B cell (primary cell): Measurements from ENCODE around the gene MTCL1. TPM values are rescaled to one million over a fixed set of nuclear protein-coding genes. Genes with fewer than 3 reads are reported as not detected.

Experiments
- ATAC-seq: fragments of 200-7000 bp; cut with Tn5 transposase; one replicate; pipeline ENCODE4 v1.10.0; 2021; ENCODE audit warnings: low read depth, mild to moderate bottlenecking, moderate number of reproducible peaks, moderate library complexity
- CTCF ChIA-PET: fragments of 350-600 bp; sonication (Branson Sonifier 250); formaldehyde crosslinking; loops from one replicate; lab custom pipeline; 2021; ENCODE audit warnings: antibody characterized with exemption, inconsistent platforms; lab: Charles Lee
- POLR2A ChIA-PET: fragments of 350-600 bp; sonication (Branson Sonifier 250); formaldehyde crosslinking; loops from one replicate; lab custom pipeline; 2021; ENCODE audit warnings: antibody characterized with exemption; lab: Charles Lee
- DNase-seq: peaks from one replicate; pipeline ENCODE4 v3.0.0; 2013
- H2AFZ ChIP-seq: 2 replicates; pipeline ENCODE4 v1.6.1; 2012; ENCODE audit warnings: mild to moderate bottlenecking, low read depth, low read length; ENCODE audit not compliant: insufficient read depth, poor library complexity, severe bottlenecking
- H3K27ac ChIP-seq, 2 donors: 1 replicate in 1 of 2; 2 replicates in 1 of 2; pipeline ENCODE4 v1.5.1; 2012 to 2013; ENCODE audit warnings: low read length in 2 of 2, mild to moderate bottlenecking in 2 of 2, moderate library complexity in 1 of 2
- H3K27me3 ChIP-seq, 4 experiments: fragments of 200-600 bp in 1 of 4; sonication (generic) in 1 of 4; replicated peaks in 1 of 4; 1 replicate in 2 of 4; 2 replicates in 2 of 4; pipeline versions ENCODE4 v1.6.1 to v1.7.0; 2013 to 2016; ENCODE audit warnings: low read length in 3 of 4, mild to moderate bottlenecking in 2 of 4, mixed read lengths in 1 of 4, moderate library complexity in 1 of 4; ENCODE audit not compliant: insufficient read depth in 4 of 4, control insufficient read depth in 3 of 4; ENCODE audit errors: control extremely low read depth in 1 of 4
- H3K36me3 ChIP-seq, 2 experiments: replicated peaks in 1 of 2; 1 replicate in 1 of 2; 2 replicates in 1 of 2; pipeline versions ENCODE4 v1.6.1 to v1.7.1; 2013; ENCODE audit warnings: low read length in 1 of 2; ENCODE audit not compliant: insufficient read depth in 2 of 2, control insufficient read depth in 1 of 2; ENCODE audit errors: control extremely low read depth in 1 of 2, extremely low read depth in 1 of 2
- H3K4me1 ChIP-seq, 2 donors: fragments of 200-600 bp in 1 of 2; sonication (generic) in 1 of 2; 1 replicate in 1 of 2; 2 replicates in 1 of 2; pipeline versions ENCODE4 v1.5.1 to v1.6.1; 2013 to 2017; ENCODE audit warnings: low read length in 2 of 2; ENCODE audit not compliant: control insufficient read depth in 2 of 2, insufficient read depth in 2 of 2
- H3K4me2 ChIP-seq: replicated peaks from 2 replicates; pipeline ENCODE3; 2012; ENCODE audit warnings: mild to moderate bottlenecking, low read depth, low read length; ENCODE audit not compliant: poor library complexity, severe bottlenecking
- H3K4me3 ChIP-seq, 5 experiments: fragments of 200-600 bp in 1 of 5; sonication (generic) in 1 of 5; 1 replicate in 3 of 5; 2 replicates in 2 of 5; pipeline versions ENCODE4 v1.5.1 to v1.7.0; 2011 to 2016; ENCODE audit warnings: low read length in 4 of 5, mild to moderate bottlenecking in 4 of 5, low read depth in 2 of 5, control low read depth in 1 of 5, moderate library complexity in 1 of 5; ENCODE audit not compliant: insufficient read depth in 1 of 5; ENCODE audit errors: control extremely low read depth in 1 of 5, extremely low read depth in 1 of 5
- H3K79me2 ChIP-seq: fragments of 200-600 bp; sonication (generic); one replicate; pipeline ENCODE4 v1.6.0; 2016; ENCODE audit warnings: low read length; ENCODE audit not compliant: control insufficient read depth, insufficient read depth
- H3K9ac ChIP-seq: fragments of 200-600 bp; sonication (generic); 2 replicates; pipeline ENCODE4 v1.6.1; 2017; ENCODE audit warnings: mild to moderate bottlenecking, low read length, moderate library complexity
- H3K9me3 ChIP-seq, 3 donors: one replicate each; pipeline versions ENCODE4 v1.6.1 to v1.7.1; 2013; ENCODE audit warnings: low read length in 2 of 3; ENCODE audit not compliant: control insufficient read depth in 2 of 3, insufficient read depth in 1 of 3; ENCODE audit errors: control extremely low read depth in 1 of 3
- H4K20me1 ChIP-seq: 2 replicates; pipeline ENCODE4 v1.6.0; 2012; ENCODE audit warnings: mild to moderate bottlenecking, low read length; ENCODE audit not compliant: insufficient read depth, control insufficient read depth, poor library complexity, severe bottlenecking
- H3K27ac Mint-ChIP-seq: one replicate; pipeline ENCODE4 v1.8.0; 2021; ENCODE audit warnings: mixed read lengths
- H3K27me3 Mint-ChIP-seq: one replicate; pipeline ENCODE4 v1.8.0; 2021; ENCODE audit warnings: mixed read lengths
- H3K4me1 Mint-ChIP-seq: one replicate; pipeline ENCODE4 v1.8.0; 2021; ENCODE audit warnings: mixed read lengths
- H3K4me3 Mint-ChIP-seq: one replicate; pipeline ENCODE4 v1.8.0; 2021; ENCODE audit warnings: mixed read lengths
- H3K9me3 Mint-ChIP-seq: one replicate; pipeline ENCODE4 v1.8.0; 2022; ENCODE audit warnings: mixed read lengths; ENCODE audit not compliant: insufficient read depth
- EZH2 ChIP-seq: IDR thresholded peaks from 2 replicates; pipeline ENCODE4 v1.6.1; 2012; ENCODE audit warnings: borderline replicate concordance, low read depth, mild to moderate bottlenecking, moderate library complexity, low read length; ENCODE audit not compliant: insufficient read depth, poor library complexity, severe bottlenecking
- WGBS: methylation state at CpG from one replicate; pipeline ENCODE4 v1.1.5; 2013; ENCODE audit warnings: missing lambda C conversion rate; ENCODE audit not compliant: insufficient coverage; 5-methylcytosine and 5-hydroxymethylcytosine counted together
- intact Hi-C: fragments of 100-400 bp; cut with micrococcal nuclease; formaldehyde crosslinking; loops from one replicate; pipeline ENCODE4 v1.10.0; 2022
- polyA plus RNA-seq: library from polyadenylated mRNA; depleted of rRNA; stranded (reverse); fragments of >200 nt; gene quantifications from 2 replicates; pipeline ENCODE4 v1.2.3, GENCODE V29; 2012
- total RNA-seq, 2 donors: library from RNA; stranded (reverse); fragments of 120-200 nt in 1 of 2; gene quantifications; 1 replicate in 1 of 2; 2 replicates in 1 of 2; pipeline versions ENCODE4 v1.2.3 to v1.2.4, GENCODE V29; 2013 to 2022
- TF ChIP-seq, protein P1 (sequence below): fragments of 200-600 bp; IDR thresholded peaks from one replicate; pipeline ENCODE4 v1.8.0; 2022; ENCODE audit warnings: antibody characterized with exemption, mild to moderate bottlenecking

Gene MTCL1
- total and polyA plus RNA-seq, 2 donors (not counting 1 experiment from before 2014, with no cell fraction given), result 2.7 to 5.8 TPM

DNA sequence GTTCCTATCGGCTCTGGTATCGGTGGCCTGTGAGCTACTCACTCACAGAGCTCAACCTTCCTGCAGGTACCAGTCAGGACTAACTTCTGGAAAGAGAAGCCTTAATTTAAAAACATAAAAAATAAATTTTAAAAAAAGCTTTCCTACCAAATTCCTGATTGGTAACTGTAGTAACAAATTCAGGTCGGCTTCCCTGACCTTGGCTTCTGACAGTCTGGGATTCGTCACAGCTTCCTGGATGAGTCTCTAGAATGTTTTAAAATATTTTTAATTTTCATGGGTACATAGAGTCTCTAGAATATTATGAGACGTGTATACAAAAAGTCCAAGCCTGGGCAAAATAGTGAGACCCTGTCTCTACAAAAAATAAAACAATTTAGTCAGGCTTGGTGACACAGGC, 45.0 kb upstream of the MTCL1 start:
- Mint-ChIP-seq H3K4me3 (no peak overlapping the region), H3K27me3 (peaks cover 4% of the 10 kb centered on the region), H3K4me1 (peaks cover 9% of the 10 kb centered on the region), H3K27ac (no peak overlapping the region), H3K9me3 (peaks cover 2% of the 10 kb centered on the region)
- DNase-seq, result no peak
- WGBS, result 86% methylated on average over 1 of the region's 5 CpGs
- no peaks in the 10 kb centered on the region for H3K79me2 ChIP-seq
- no peaks in the 10 kb centered on the region for H3K36me3 ChIP-seq
- ChIA-PET CTCF (interaction anchor here (0.7 to 15.3 kb wide), 3 partner anchors 8 to 325 kb away, joined by 3 to 283 read pairs (median 5); no protein-coding TSS in a partner anchor), POLR2A (no interaction called here)
- peaks cover 0 to 8% (median 3%) of the 10 kb centered on the region in 4 experiments for H3K27me3 ChIP-seq
- H4K20me1 ChIP-seq, result no peaks in the 10 kb centered on the region
- no peak for ATAC-seq
- no peak overlapping the region for H3K4me3 ChIP-seq
- H3K4me2 ChIP-seq, result no peak overlapping the region
- H3K27ac ChIP-seq, result no peak overlapping the region
- peaks cover 0 to 3% (median 0%) of the 10 kb centered on the region in 3 donors for H3K9me3 ChIP-seq
- TF ChIP-seq EZH2, result no peak
- TF ChIP-seq, protein P1, sequence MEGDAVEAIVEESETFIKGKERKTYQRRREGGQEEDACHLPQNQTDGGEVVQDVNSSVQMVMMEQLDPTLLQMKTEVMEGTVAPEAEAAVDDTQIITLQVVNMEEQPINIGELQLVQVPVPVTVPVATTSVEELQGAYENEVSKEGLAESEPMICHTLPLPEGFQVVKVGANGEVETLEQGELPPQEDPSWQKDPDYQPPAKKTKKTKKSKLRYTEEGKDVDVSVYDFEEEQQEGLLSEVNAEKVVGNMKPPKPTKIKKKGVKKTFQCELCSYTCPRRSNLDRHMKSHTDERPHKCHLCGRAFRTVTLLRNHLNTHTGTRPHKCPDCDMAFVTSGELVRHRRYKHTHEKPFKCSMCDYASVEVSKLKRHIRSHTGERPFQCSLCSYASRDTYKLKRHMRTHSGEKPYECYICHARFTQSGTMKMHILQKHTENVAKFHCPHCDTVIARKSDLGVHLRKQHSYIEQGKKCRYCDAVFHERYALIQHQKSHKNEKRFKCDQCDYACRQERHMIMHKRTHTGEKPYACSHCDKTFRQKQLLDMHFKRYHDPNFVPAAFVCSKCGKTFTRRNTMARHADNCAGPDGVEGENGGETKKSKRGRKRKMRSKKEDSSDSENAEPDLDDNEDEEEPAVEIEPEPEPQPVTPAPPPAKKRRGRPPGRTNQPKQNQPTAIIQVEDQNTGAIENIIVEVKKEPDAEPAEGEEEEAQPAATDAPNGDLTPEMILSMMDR, result no peak
- H3K4me1 ChIP-seq, result peaks cover 8 to 10% of the 10 kb centered on the region in 2 donors
- H3K9ac ChIP-seq, result no peak overlapping the region
- intact Hi-C loops, result no loop called here
- H2AFZ ChIP-seq, result no peak overlapping the region

DNA sequence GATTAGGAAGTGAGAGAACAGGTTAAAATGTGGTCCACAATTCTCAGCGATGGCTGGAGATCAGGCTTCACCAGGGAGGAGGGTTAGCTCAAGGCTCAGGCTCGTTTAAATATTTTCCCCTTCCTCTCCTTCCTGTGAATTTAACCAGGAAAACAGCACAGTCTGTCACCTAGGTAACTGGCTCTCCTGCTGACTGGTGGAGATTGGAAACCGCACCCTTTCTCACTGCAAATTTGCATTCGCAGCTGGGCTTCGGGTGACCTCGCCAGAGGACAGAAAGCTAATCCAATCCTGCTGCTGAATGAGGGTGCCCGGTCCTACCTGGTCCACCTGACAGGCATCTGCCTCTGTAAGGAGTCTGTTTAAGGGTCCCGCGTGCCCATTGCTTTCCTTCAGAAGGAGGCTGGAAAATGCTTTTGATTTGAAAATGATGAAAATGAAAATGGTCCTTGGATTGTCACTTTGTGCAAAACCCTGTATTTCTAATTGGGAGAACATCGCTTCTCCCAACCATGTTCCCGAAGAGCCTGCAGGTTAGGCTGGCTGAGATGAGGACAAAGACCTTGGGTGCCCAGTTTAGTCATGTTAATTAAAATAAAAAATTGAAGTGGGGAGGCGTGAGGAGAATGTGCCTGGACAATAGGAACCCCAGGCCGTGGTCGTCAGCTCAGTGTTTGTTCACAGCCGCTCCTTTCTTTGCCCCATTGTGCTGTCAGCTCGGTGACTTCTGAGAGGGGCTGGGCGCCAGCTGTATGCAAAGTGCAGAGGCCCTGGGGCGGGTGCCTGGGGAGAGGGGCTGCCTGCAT, 43.4 kb upstream of the MTCL1 start:
- no peak for ATAC-seq

More for the DNA sequence above, 43.4 kb upstream of the MTCL1 start:
- H3K9ac ChIP-seq, result peak overlapping the region; percentile 17
- TF ChIP-seq EZH2, result no peak
- TF ChIP-seq, protein P1, result no peak
- H3K4me1 ChIP-seq, result peaks cover 8 to 10% of the 10 kb centered on the region in 2 donors
- H3K27ac ChIP-seq, result no peak overlapping the region
- H3K4me3 ChIP-seq, result no peak overlapping the region
- intact Hi-C loops, result no loop called here
- WGBS, result 44% methylated on average over 15 of the region's 18 CpGs
- H3K4me3 Mint-ChIP-seq, result no peak overlapping the region
- POLR2A ChIA-PET, result no interaction called here
- H4K20me1 ChIP-seq, result no peaks in the 10 kb centered on the region
- peak overlapping the region; percentile 42 for H3K4me2 ChIP-seq
- no peaks in the 10 kb centered on the region for H3K79me2 ChIP-seq
- H3K9me3 Mint-ChIP-seq, result peaks cover 2% of the 10 kb centered on the region
- DNase-seq, result no peak
- peaks cover 4% of the 10 kb centered on the region for H3K27me3 Mint-ChIP-seq
- no peaks in the 10 kb centered on the region for H3K36me3 ChIP-seq
- CTCF ChIA-PET, result interaction anchor here (0.8 to 15.3 kb wide), 5 partner anchors 9 to 323 kb away, joined by 3 to 283 read pairs (median 5); no protein-coding TSS in a partner anchor
- no peak overlapping the region for H3K27ac Mint-ChIP-seq
- H3K9me3 ChIP-seq, result peaks cover 0 to 3% (median 0%) of the 10 kb centered on the region in 3 donors
- peaks cover 0 to 8% (median 3%) of the 10 kb centered on the region in 4 experiments for H3K27me3 ChIP-seq
- peaks cover 9% of the 10 kb centered on the region for H3K4me1 Mint-ChIP-seq
- peak overlapping the region; percentile 50 for H2AFZ ChIP-seq
